H9 (cell line): ENCODE data around the gene CEP120. TPM values are rescaled to one million over a fixed set of nuclear protein-coding genes. Genes with fewer than 3 reads are reported as not detected.

Experiments used
- DNase-seq: peaks from one replicate; pipeline ENCODE4 v3.0.0-alpha.2; 2017
- H2AFZ ChIP-seq: one replicate; pipeline ENCODE4 v1.6.1; 2013; ENCODE audit warnings: mild to moderate bottlenecking, low read length, control low read depth, moderate library complexity
- H2AK5ac ChIP-seq: 2 replicates; pipeline ENCODE4 v1.6.1; 2013; ENCODE audit warnings: low read length, control low read depth, mixed read lengths; ENCODE audit not compliant: insufficient read length
- H2BK120ac ChIP-seq: one replicate; pipeline ENCODE4 v1.6.1; 2013; ENCODE audit warnings: low read depth, mild to moderate bottlenecking, low read length, control low read depth, inconsistent platforms; ENCODE audit not compliant: poor library complexity, severe bottlenecking
- H2BK12ac ChIP-seq: 2 replicates; pipeline ENCODE4 v1.6.1; 2013; ENCODE audit warnings: low read length, control low read depth, mixed read lengths, low read depth; ENCODE audit not compliant: insufficient read length
- H2BK15ac ChIP-seq: 2 replicates; pipeline ENCODE4 v1.6.1; 2013; ENCODE audit warnings: low read depth, low read length, control low read depth
- H2BK20ac ChIP-seq: one replicate; pipeline ENCODE4 v1.6.1; 2013; ENCODE audit warnings: low read depth, mild to moderate bottlenecking, low read length, control low read depth, inconsistent platforms; ENCODE audit not compliant: poor library complexity, severe bottlenecking
- H2BK5ac ChIP-seq: 2 replicates; pipeline ENCODE4 v1.6.1; 2013; ENCODE audit warnings: low read length, control low read depth, mixed read lengths; ENCODE audit not compliant: insufficient read length
- H3K14ac ChIP-seq: 2 replicates; pipeline ENCODE4 v1.6.1; 2013; ENCODE audit warnings: low read length, control low read depth; ENCODE audit not compliant: insufficient read depth
- H3K18ac ChIP-seq: 2 replicates; pipeline ENCODE4 v1.6.1; 2013; ENCODE audit warnings: low read depth, mild to moderate bottlenecking, mixed read lengths, low read length, control low read depth; ENCODE audit not compliant: insufficient read length
- H3K23ac ChIP-seq: 2 replicates; pipeline ENCODE4 v1.6.1; 2013; ENCODE audit warnings: low read length, control low read depth, mixed read lengths, low read depth; ENCODE audit not compliant: insufficient read length
- H3K23me2 ChIP-seq: 2 replicates; pipeline ENCODE4 v1.6.1; 2013; ENCODE audit warnings: low read depth, mild to moderate bottlenecking, mixed read lengths, low read length, control low read depth; ENCODE audit not compliant: insufficient read length, poor library complexity, severe bottlenecking
- H3K27ac ChIP-seq: 2 replicates; pipeline ENCODE4 v1.5.1; 2013; ENCODE audit warnings: low read length, control low read depth, mixed read lengths, low read depth; ENCODE audit not compliant: insufficient read length
- H3K27me3 ChIP-seq: 2 replicates; pipeline ENCODE4 v1.6.1; 2013; ENCODE audit warnings: low read length, control low read depth, inconsistent platforms; ENCODE audit not compliant: insufficient read depth
- H3K4ac ChIP-seq: 2 replicates; pipeline ENCODE4 v1.6.1; 2013; ENCODE audit warnings: low read depth, mild to moderate bottlenecking, control low read depth, inconsistent platforms, low read length, moderate library complexity
- H3K4me1 ChIP-seq: 2 replicates; pipeline ENCODE4 v1.6.1; 2013; ENCODE audit warnings: low read length, control low read depth, inconsistent platforms; ENCODE audit not compliant: insufficient read depth
- H3K4me2 ChIP-seq: 2 replicates; pipeline ENCODE4 v1.6.1; 2013; ENCODE audit warnings: low read length, control low read depth, mixed read lengths; ENCODE audit not compliant: insufficient read length, insufficient read depth
- H3K56ac ChIP-seq: 2 replicates; pipeline ENCODE4 v1.6.1; 2013; ENCODE audit warnings: low read depth, mild to moderate bottlenecking, mixed read lengths, low read length, control low read depth; ENCODE audit not compliant: insufficient read length
- H3K79me1 ChIP-seq: 2 replicates; pipeline ENCODE4 v1.6.1; 2013; ENCODE audit warnings: low read depth, mild to moderate bottlenecking, moderate library complexity, low read length, control low read depth, inconsistent platforms; ENCODE audit not compliant: insufficient read depth, poor library complexity, severe bottlenecking
- H3K79me2 ChIP-seq: 2 replicates; pipeline ENCODE4 v1.6.1; 2013; ENCODE audit warnings: low read length, control low read depth, inconsistent platforms; ENCODE audit not compliant: insufficient read depth
- H3K9ac ChIP-seq: 2 replicates; pipeline ENCODE4 v1.6.1; 2013; ENCODE audit warnings: low read length, control low read depth, mixed read lengths; ENCODE audit not compliant: insufficient read length; ENCODE audit errors: extremely low read depth
- H3K9me3 ChIP-seq: one replicate; pipeline ENCODE4 v1.6.1; 2013; ENCODE audit warnings: low read depth, low read length, inconsistent platforms; ENCODE audit not compliant: control insufficient read depth
- H3T11ph ChIP-seq: one replicate; pipeline ENCODE4 v1.6.1; 2013; ENCODE audit warnings: mild to moderate bottlenecking, low read length, control low read depth, inconsistent platforms
- H4K20me1 ChIP-seq: one replicate; pipeline ENCODE4 v1.6.1; 2013; ENCODE audit not compliant: control insufficient read depth, insufficient read length, insufficient read depth
- H4K5ac ChIP-seq: 2 replicates; pipeline ENCODE4 v1.6.1; 2013; ENCODE audit warnings: low read depth, mild to moderate bottlenecking, mixed read lengths, low read length, control low read depth; ENCODE audit not compliant: insufficient read length
- H4K8ac ChIP-seq: replicated peaks from 2 replicates; pipeline ENCODE4 v1.6.1; 2013; ENCODE audit warnings: low read length, control low read depth, mixed read lengths, low read depth; ENCODE audit not compliant: insufficient read length
- H4K91ac ChIP-seq: 2 replicates; pipeline ENCODE4 v1.6.1; 2013; ENCODE audit warnings: low read depth, mild to moderate bottlenecking, moderate library complexity, mixed read lengths, low read length, control low read depth; ENCODE audit not compliant: insufficient read length
- H3K27ac Mint-ChIP-seq, 3 experiments: 2 replicates in 2 of 3; 3 replicates in 1 of 3; pipeline ENCODE4 v1.8.0; 2020 to 2021; ENCODE audit warnings: mixed read lengths in 3 of 3, mild to moderate bottlenecking in 1 of 3, moderate library complexity in 1 of 3
- H3K27me3 Mint-ChIP-seq: 2 replicates; pipeline ENCODE4 v1.8.0; 2021; ENCODE audit warnings: low read depth, mild to moderate bottlenecking, moderate library complexity, mixed read lengths
- H3K36me3 Mint-ChIP-seq, 3 experiments: 2 replicates in 2 of 3; 3 replicates in 1 of 3; pipeline ENCODE4 v1.8.0; 2020 to 2021; ENCODE audit warnings: low read depth in 3 of 3, mixed read lengths in 3 of 3; ENCODE audit not compliant: insufficient read depth in 1 of 3
- H3K4me1 Mint-ChIP-seq, 2 experiments: 2 replicates each; pipeline ENCODE4 v1.8.0; 2020; ENCODE audit warnings: mixed read lengths in 2 of 2
- H3K4me3 Mint-ChIP-seq, 2 experiments: 2 replicates in 1 of 2; 3 replicates in 1 of 2; pipeline ENCODE4 v1.8.0; 2020 to 2021; ENCODE audit warnings: mild to moderate bottlenecking in 2 of 2, mixed read lengths in 2 of 2, moderate library complexity in 1 of 2
- H3K9me3 Mint-ChIP-seq, 2 experiments: 2 replicates in 1 of 2; 3 replicates in 1 of 2; pipeline ENCODE4 v1.8.0; 2020; ENCODE audit warnings: mild to moderate bottlenecking in 2 of 2, mixed read lengths in 2 of 2, moderate library complexity in 1 of 2
- WGBS: extraction: QIAGEN DNeasy Blood & Tissue Kit; methylation state at CpG from one replicate; pipeline ENCODE4 v1.1.7; 2013; ENCODE audit warnings: missing lambda C conversion rate, low lambda C conversion rate, mixed read lengths; ENCODE audit not compliant: insufficient read length; ENCODE audit errors: extremely low coverage; 5-methylcytosine and 5-hydroxymethylcytosine counted together
- total RNA-seq: library from RNA; stranded (reverse); gene quantifications from 2 replicates; pipeline ENCODE4 v1.2.1, GENCODE V29; 2021
- TF ChIP-seq, protein P1 (sequence below): fragments of 200-600 bp; sonication (generic); conservative IDR thresholded peaks from 3 replicates; pipeline ENCODE4 v1.8.0; 2021; ENCODE audit warnings: antibody characterized with exemption, mild to moderate bottlenecking

CEP120 gene
- total RNA-seq, 1 experiment from 2014 or later = 22.5 TPM

DNA sequence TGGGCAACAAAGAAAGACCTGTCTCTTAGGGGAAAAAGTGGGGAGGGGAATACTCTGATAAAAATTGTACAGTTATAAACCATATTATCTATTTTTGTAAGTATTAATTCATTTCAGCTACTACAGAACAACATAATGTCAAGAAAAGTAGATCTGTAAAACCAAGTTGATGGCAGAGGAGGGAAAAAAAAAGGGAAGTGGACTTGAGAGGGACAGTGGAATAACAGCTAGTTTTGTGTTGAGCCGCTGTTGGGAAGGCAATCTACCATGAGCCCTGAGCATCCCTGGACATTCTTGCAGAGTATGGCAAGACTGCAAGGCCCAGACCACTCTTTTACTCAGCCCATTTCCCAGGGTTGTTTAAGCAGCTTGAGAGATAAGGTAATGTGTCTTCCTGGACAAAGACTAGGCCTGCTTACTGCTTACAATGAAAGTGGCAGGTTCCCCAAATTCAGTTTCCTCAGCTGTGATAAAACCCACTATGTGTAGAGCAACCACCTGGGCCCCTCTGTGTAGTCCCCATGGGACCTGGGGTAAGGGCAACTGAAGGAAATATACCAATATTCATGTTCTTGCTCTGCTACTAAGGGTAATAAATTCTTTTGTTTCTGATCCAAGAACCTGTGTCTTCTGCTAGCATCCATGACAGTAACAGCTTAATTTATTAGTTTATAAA, 25.0 kb downstream of the CEP120 start:
- Histone ChIP-seq H2AFZ (no peak overlapping the region), H3K23ac (no peak overlapping the region), H3T11ph (no peak overlapping the region), H3K4ac (no peak overlapping the region), H2BK5ac (no peak overlapping the region), H3K27ac (no peak overlapping the region), H2BK15ac (no peak overlapping the region), H3K4me1 (no peaks in the 10 kb centered on the region), H3K18ac (no peak overlapping the region), H2BK20ac (no peak overlapping the region), H3K27me3 (no peaks in the 10 kb centered on the region), H4K5ac (no peak overlapping the region), H3K79me2 (no peaks in the 10 kb centered on the region), H2BK120ac (no peak overlapping the region), H3K4me2 (no peak overlapping the region), H3K79me1 (no peaks in the 10 kb centered on the region), H4K91ac (no peak overlapping the region), H2BK12ac (no peak overlapping the region), H4K8ac (no peak overlapping the region), H3K23me2 (peaks cover 5% of the 10 kb centered on the region), H3K14ac (no peak overlapping the region), H3K56ac (no peak overlapping the region), H3K9me3 (no peaks in the 10 kb centered on the region), H2AK5ac (no peak overlapping the region), H3K9ac (no peak overlapping the region), H4K20me1 (no peaks in the 10 kb centered on the region)
- Mint-ChIP-seq H3K9me3 (no peaks in the 10 kb centered on the region), H3K27me3 (no peaks in the 10 kb centered on the region), H3K27ac (no peak overlapping the region; a peak in 1 of 7 replicates), H3K4me3 (no peak overlapping the region), H3K36me3 (peaks cover 34 to 56% (median 34%) of the 10 kb centered on the region in 3 experiments; a peak in 6 of 7 replicates), H3K4me1 (peaks cover 4 to 7% of the 10 kb centered on the region in 2 experiments; a peak in 2 of 4 replicates)
- WGBS = no CpG with 5 or more reads among the region's 1 CpG
- TF ChIP-seq, protein P1, sequence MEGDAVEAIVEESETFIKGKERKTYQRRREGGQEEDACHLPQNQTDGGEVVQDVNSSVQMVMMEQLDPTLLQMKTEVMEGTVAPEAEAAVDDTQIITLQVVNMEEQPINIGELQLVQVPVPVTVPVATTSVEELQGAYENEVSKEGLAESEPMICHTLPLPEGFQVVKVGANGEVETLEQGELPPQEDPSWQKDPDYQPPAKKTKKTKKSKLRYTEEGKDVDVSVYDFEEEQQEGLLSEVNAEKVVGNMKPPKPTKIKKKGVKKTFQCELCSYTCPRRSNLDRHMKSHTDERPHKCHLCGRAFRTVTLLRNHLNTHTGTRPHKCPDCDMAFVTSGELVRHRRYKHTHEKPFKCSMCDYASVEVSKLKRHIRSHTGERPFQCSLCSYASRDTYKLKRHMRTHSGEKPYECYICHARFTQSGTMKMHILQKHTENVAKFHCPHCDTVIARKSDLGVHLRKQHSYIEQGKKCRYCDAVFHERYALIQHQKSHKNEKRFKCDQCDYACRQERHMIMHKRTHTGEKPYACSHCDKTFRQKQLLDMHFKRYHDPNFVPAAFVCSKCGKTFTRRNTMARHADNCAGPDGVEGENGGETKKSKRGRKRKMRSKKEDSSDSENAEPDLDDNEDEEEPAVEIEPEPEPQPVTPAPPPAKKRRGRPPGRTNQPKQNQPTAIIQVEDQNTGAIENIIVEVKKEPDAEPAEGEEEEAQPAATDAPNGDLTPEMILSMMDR = no peak
- no peak for DNase-seq
